ENCODE data around the gene MFSD6.
"Not testable (repeated sequence)": the region's sequence is repeated elsewhere in the genome, so short reads cannot be mapped to it uniquely, and the experiment has no call there.

Gene MFSD6

DNA sequence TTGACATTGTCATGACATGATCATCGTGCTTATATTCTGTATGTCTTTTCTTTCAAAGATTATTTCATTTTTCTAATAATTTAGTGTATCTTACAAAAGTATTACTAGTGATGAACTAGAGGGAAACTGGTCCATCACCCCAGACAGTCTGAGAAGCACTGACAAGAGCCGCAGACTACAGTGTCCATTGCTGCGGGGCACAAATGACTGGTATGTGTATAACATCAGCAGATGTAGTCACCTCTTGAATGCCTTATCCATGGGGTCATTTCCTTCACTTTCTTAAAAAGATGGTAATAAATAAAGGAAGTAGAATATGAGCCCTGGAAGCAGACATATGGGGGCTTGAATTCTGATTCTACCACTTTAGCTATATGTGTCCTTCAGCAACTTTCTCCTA is 96.8 kb downstream of the MFSD6 start:
- no peak for DNase-seq

DNA sequence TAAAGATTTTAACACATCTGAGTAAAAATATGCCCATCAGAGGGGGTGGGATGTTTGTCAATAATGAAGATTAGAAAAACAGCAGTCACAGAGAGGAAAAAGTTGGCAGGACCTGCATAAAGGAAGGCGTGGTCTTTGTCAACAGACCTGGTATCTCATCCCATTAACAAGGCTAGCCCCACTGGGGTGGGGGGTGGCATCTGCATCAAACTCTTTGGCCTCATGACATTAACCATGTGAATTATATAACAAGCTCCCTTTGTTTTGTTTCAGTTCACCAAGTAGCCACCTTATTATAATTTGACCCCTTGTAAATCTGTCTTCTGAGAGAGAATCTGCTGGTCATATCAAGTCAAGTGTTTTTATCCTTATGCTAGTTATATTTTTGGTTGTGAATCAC is 97.5 kb downstream of the MFSD6 start:
- DNase-seq: no peak

DNA sequence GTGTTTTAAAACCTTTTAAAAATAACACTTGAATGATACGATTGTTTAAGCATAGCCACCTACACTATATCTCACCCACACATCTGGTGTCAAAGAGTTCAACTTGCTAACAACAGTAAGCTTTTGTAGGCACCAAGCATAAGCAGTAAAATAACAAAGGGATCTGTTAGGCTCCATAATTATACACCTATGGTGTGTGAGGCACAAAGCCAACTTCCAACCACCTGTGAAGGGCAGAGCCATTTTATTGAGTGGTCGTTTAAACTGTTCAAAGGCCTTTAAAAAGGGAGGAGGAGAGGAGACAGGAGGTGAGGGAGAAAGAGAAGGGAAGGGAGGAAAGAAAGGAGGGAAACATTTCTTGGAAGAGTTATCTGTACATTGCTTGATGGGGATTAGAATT is 98.5 kb downstream of the MFSD6 start:
- no peak for DNase-seq

DNA sequence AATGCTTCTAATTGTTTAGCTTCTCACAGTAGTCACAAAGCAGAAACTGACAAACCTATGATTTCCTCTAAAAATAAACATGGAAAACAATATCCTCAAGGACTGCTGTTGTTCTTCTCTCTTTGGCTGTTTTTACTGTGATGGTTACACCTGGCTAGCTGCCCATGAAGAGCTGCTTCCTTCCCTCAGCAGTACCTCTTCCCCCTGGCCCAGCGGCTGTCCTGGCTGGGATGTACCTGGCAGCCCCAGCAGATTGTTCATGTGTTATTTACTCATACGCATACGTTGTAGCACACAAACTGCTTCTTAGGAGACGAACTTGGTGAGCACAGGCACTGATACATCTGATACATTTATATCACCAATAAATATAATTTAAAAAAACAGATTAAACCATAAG is 99.0 kb downstream of the MFSD6 start:
- DNase-seq: no peak

DNA sequence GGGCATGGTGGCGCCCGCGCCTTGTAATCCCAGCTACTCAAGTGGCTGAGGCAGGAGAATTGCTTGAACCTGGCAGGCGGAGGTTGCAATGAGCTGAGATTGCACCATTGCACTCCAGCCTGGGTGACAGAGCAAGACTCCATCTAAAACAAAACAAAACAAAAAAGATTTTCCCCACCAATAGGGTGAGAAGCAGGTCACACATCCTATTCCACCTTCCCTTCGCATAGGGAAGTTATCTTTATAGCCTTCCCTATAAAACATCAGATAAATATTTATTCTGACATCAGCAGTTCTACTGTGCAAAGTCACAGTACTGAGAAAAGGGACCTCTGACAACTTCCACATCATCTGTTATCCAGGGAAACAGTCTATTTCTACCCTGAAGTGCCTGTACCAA is 101.7 kb downstream of the MFSD6 start:
- not testable (repeated sequence) for DNase-seq

DNA sequence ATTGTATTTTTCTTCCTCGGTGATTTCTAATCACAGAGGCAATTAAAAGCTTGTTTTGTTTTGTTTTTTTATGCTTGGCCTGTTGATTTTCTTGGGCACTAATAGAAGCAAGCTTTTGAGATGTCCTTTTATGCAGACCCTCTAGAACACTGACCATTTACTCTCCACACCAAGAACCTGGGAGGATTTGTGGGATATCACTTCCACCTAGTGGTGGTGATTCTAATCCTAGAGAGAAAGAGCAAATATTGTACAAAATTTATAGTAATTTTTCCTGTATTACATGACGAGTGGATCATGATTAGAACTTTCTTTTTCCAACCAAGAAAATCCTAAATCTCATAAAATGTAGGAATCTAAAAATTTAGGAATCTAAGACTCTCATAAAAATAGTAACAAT is 102.9 kb downstream of the MFSD6 start:
- DNase-seq: no peak

DNA sequence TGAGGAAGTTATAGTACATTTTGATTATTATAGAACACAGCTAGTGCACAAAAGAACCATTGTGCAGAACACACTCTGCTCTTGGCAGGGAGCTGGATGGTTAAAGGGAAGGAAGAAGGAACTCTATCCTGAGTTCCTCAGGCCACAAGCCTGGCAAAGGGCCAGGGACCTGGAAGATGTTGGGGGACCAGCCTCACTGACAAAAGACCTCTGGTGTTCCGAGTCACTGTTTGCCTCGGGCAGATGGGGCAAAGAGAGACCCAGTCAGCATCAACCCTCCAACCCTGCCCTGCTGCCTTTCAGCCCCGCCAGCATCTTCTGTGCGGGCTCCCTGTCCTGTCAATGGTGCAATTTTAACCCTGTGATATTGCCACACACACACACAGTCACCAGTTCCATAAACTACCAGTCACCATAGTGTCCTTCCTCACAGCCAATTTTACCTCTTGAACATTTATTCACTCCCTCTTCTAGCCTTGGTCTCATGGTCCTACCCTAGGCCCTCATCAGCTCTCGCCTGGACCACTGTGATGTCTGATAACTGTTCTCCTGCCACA is 104.5 kb downstream of the MFSD6 start:
- peak; percentile 33 for DNase-seq

DNA sequence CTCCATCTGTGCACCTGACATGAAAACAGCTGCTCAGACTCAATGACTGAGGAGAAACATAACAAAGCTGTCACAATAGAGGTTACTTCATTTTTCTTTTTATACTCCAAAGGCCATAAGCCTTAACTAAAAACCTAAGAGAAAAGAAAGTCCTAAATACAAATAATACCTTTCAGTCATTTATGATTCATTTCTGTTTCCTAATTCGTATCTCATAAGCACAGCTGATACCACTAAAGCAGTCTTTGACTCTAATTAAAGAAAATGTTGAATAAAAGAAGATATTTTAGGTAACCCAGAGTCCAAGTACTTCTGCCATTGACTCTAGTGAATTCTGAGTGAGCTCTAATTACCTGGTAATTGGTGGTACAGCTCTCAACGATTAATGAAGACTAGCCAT is 105.7 kb downstream of the MFSD6 start:
- DNase-seq: no peak

DNA sequence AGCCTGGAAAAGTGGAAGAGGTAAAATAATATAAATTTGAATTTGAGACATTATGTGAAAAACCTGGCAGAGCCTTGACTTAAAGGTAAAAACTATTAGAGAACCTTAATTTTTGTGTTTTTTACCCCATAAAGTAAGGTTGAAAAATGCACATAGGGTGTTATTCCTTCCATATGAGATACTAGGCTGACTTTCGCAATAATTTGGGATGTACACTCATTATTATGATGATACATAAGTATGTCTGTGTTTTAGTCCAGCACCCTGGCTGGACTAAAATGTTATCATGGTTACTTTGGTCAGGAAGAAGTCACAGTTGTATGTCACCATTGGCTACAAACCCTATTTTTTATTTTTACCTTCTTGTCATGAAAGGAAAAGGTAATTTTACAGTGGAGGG is 106.5 kb downstream of the MFSD6 start:
- no peak for DNase-seq

DNA sequence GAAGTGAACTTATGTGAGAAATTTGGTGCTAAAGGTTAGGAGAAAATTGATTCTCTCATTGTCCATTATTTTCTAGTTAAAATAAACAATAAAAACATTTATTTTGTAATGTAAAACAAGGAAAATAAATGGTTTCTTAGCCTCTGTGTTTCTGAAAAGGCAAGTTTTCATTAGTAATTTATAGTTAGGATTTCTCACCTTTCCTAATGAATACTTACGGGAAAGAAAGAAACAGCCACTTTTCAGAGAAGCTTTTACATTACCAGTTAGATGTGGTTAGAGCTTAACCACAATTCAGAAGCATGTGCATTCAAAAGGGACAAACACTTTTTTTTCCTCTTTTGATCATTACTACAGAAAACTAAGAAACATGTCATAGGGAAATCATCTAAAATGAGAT is 107.5 kb downstream of the MFSD6 start:
- DNase-seq: peak; percentile 23

DNA sequence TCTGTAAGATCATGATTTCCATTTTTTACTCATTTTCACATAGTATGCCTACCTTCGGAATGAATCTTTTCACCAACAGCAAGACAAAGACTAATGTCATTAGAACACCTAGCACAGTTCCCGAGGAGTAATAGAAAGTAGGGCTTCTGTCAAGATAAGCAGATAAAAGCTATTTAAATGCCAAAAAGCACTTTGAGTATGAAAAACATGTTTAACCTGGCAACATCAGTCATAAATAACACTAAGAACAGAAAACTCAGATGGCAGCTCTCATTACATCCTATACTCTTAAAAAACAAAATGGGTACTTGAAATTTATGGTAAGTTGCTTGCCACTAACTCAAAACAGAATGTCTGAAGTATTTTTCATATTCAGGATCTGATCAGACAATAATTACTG is 109.3 kb downstream of the MFSD6 start:
- no peak for DNase-seq

DNA sequence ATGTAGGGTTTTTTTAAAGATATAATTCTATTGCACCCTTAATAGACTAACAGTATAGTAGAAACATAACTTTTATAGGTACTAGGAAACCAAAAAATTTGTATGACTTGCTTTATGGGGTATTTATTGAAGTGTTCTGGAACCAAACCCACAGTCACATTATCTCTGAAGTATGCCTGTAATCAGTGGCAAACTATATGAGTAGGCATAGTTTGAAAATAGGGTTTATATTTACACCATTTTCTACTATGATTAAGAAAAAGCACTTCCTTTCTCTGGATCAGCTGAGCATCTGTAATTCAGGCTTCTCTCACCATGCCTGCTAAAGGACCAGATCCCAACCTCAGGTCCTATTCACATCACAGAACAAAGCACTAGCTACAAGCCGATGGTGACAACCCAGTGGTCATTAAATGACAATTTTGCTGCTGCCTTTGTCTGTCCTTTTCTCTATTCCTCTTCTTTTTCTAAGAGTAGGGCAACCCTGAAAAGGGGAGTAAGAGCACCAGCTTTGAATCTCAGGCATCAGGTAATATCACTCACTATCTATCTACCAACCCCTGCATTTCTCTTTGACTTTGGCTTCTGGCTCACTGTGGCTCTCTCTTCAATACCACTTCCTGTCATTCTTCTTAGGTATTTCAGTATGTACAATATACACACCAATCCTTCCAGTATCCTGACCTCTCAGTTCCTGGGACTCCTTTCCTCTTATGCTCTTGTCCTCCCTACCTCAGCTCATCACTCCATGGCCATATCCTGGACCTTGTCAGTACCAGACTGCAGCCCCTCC is 112.0 kb downstream of the MFSD6 start:
- DNase-seq: no peak

DNA sequence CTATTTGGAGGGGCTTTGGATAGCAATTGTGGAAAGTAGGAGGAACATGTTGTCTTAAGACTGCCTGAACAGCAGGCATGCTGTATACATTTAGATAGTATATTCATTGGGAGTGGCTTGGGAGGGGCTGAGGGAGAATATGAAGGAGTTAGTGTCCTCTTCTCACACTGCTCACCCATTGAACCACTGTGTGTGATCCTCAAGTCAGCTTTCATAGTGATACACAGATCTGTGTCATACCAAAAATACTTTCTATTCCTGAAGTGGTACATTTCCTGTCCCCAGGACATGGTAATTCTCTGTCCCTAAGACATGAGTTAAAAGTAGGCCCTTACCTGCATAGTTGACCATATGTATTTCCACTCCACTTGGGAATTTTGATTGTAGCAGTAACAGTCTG is 116.8 kb downstream of the MFSD6 start:
- DNase-seq: no peak

DNA sequence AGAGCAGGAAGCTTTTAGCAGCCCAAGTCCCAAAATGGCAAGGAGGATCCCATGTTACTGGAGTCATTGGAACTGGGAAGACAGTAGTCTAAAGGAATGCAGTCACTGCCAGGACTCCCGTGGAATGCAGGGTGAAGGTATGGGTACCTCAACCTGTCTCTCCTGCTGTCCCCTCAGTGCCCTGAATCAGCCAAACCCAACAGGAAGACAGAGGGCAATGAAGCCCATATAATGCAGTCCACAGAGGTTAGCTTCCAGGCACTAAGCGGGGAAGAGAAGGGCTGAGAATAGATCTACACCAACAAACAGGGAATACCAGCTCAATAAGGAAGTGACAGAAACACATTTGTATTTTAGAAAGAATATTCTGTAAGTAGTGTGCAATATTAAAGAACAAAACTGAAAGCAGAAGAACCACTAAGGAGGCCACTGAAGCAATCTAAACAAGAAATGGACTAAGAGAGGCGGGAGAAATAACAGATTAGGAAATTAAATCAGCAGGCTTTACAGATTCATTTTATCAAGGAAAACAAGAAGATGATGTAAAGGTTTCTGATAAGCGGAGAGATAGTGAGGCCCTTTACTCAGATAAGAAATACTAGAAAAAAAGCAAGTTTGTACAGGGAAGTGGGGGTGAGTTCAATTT is 118.1 kb downstream of the MFSD6 start:
- peak; percentile 71 for DNase-seq

DNA sequence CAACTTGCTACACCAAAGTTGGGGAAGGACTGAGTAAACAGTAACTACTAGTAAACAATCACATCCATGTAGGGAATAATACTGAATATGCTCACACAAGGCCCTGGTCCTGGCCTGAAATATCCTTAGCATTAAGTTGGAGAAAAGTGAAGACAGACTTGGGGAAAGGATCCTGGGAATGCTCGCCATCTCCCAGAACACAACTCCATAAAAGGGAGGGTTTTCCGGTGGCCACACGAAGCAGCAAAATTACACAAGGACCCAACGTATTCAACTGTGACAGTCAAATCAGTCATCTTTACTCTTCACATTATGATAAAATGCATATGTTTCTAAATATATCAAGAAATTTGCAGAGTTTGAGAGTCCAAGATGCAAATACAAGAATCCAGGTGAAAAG is 119.1 kb downstream of the MFSD6 start:
- no peak for DNase-seq

DNA sequence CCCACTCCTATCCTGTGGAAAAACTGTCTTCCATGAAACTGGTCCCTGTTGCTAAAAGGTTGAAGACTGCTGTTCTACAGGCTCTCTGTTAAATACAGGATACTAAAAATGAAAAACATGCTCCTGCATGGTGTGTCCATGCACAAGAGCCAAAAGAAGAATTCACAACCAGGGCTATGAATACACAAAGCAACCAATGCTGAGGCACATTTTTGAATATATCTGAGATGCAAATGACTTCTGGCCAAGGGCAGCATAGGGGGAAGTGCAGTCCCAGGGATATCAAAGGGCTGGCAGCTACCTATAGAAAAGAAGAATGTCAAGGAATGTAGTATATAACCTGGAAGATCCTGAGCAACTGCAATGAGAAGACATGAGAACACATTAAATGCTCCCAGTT is 119.8 kb downstream of the MFSD6 start:
- DNase-seq: no peak

DNA sequence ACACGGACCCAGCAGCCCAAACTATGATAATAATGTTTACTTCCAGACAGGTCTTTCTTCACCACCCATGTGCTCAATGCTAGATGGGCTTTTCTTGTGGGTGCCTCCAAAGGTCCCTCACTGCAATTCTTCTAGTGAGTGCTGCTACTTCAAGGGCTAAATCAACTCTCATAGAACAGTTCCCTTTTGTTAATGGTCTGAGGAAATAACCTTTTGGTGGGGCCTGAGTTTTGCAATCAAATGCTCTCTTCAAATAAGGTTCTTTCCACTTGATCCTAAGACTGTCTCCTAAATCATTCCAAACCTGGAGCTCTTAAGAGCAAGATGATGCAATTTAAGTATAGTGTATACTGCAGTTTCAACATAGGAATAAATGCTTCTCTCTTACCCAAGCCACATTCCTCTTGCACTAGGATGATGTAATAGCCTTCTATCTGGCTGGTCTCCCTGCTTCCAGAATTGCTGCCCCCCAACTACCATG is 120.4 kb downstream of the MFSD6 start:
- DNase-seq: peak; percentile 92

DNA sequence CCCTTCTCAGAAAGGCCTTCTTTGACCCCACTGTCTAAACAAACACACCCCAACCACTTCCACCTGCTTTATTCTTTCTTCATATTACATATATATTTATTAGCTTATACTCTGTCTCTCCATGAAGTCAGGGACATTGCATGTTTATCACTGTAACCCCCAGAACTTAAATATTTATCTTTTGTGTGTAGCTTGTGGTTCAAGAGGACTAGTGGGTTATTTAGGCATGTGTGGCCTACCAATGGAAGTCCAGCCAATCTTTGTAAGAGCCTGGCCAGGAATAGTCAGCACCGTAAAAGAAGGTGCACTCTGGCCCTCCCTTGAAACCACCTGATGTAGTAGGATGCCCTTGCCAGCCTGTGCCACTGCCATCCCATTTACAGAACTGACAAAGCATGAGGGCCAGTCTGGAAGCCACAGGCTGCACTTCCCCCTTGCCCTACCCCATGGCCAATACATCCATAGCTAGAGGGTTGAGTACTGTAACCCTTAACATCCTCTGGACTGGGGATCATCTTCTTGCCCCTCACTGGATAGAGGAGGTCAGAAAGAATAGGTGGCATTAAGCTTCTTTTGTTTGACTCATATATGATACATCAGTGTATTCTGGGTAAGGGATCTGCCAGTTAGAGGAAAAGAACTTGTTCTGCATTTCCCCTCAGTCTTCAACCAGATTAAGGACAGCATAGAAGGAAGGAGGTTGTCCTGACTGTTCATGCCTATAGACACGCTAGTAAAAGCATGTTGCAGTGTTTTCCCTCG is 121.5 kb downstream of the MFSD6 start:
- peak; percentile 54 for DNase-seq

DNA sequence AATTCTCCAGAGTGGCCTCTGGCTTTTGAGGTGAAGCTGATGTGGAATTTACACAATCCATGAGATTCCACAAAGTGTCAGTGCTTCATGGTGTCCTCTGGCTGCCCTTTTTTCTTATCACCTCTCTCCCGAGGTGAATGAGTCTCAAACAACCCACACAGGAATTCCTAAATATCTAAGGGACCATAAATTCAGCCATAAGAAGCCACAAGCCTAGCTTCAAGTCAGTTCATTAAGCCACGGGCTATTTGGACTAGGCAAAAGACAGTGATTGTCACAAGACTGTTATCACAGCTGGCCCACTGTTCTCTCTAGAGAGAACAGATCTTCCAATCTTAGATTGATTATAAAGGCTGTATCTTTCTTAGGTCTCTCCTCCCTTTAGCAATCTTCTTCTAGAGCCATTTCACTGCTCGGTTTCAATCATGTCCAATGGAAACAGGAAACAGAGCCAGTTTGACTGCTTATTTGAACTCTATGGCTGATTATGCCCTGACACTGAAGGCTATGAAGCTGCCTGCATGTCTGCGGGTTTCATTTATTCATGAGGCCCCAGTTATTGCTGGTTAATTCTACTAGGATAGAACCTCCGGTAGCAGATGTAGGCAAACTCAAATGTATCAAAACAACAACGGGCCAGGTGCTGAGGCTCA is 122.2 kb downstream of the MFSD6 start:
- no peak for DNase-seq

DNA sequence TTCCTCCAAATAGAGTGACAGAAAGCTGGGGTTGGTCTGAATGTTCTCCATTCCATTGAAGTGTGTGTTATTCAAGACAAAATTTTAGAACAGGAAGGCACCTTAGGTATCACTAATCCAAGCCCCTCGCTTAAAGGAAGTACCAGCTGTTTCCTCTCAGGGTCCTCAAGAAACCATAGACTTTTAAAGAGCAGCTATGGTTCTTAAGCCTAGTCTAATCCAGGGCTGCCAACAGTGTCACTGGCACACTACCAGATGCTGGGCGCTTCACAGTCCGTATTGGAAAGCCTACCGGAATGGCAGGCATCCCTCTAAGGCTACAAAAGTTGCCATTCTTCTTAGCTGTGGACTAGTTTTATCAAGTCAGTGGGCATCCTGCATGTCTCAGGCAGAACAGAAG is 124.4 kb downstream of the MFSD6 start:
- DNase-seq: peak; percentile 33

DNA sequence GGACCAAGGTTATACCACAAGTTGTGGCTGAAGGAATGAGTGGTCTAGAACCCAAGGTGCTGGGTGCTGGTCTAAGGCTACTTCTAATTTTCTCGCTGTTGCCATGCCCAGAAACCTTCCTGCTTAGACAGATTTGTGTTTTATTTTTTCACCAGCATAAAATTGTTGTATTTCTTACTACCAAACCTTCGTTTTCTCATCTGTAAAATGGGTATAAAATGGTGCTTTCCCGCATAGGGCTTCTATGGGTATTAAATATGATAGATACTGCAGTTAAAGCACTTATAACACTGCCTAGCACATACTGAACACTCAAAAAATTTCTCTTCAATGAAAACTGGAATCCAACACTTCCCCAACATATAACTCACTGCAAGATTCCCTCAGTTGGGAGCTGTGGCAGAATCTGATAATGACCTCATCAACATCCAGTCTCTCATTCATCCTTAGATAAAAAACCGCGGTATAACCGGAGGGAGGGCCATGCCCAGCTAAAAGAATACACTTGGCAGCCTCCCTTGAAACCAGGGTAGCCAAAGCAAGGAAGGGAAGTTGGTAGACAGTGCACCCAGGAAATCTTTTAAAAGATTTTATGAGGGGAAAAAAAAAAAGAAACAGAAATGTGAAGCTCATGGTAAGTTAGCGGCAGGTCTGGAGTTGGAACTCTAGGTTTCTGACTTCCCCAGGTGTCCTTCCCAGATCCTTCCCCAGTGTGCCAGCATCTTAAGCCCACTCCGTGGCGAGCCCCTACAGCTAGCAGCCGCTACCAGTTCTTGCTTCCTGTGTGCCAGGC is 125.2 kb downstream of the MFSD6 start:
- peak; percentile 27 for DNase-seq

DNA sequence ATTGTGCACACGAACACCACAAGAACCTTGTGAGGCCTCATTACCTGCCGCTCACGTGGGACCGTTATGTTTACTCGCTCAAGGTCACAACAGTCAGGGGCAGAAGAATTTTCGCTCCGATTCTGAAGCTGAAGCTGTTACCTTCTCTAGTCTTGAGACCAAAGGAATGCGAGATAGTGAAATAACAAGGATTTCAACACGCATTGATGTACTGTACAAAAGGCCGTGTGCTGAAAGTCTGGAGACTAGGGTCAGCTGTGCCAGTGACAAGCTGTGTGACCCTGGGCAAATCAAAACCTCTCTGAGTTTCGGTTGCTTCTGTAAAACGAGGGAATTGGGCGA is 125.8 kb downstream of the MFSD6 start:
- DNase-seq: no peak

Data from MV-4-11 (cell line).